Mesodermal cell (in vitro differentiated cells): ENCODE measurements around the gene SH2B2.

Experiments used
- H3K27ac ChIP-seq: 2 replicates; pipeline ENCODE4 v1.7.0; 2013; ENCODE audit warnings: mild to moderate bottlenecking, low read depth, low read length, moderate library complexity; ENCODE audit not compliant: severe bottlenecking
- H3K36me3 ChIP-seq: 2 replicates; pipeline ENCODE4 v1.7.1; 2013; ENCODE audit warnings: mild to moderate bottlenecking, low read length, moderate library complexity; ENCODE audit not compliant: control insufficient read depth, insufficient read depth
- H3K4me1 ChIP-seq: one replicate; pipeline ENCODE4 v1.7.1; 2013; ENCODE audit warnings: mild to moderate bottlenecking, low read length; ENCODE audit not compliant: insufficient read depth, control insufficient read depth, poor library complexity, severe bottlenecking
- H3K4me3 ChIP-seq: 2 replicates; pipeline ENCODE4 v1.7.0; 2013; ENCODE audit warnings: low read length, control low read depth, mild to moderate bottlenecking; ENCODE audit not compliant: insufficient read depth, poor library complexity, severe bottlenecking; ENCODE audit errors: extremely low read depth
- H3K9me3 ChIP-seq: 2 replicates; pipeline ENCODE4 v1.7.1; 2013; ENCODE audit warnings: mild to moderate bottlenecking, low read length, moderate library complexity; ENCODE audit not compliant: control insufficient read depth
- WGBS, 2 experiments: methylation state at CpG; one replicate each; pipeline ENCODE4 v1.1.5; 2013; ENCODE audit warnings: missing lambda C conversion rate in 2 of 2; ENCODE audit not compliant: insufficient coverage in 2 of 2; 5-methylcytosine and 5-hydroxymethylcytosine counted together

Gene SH2B2

DNA sequence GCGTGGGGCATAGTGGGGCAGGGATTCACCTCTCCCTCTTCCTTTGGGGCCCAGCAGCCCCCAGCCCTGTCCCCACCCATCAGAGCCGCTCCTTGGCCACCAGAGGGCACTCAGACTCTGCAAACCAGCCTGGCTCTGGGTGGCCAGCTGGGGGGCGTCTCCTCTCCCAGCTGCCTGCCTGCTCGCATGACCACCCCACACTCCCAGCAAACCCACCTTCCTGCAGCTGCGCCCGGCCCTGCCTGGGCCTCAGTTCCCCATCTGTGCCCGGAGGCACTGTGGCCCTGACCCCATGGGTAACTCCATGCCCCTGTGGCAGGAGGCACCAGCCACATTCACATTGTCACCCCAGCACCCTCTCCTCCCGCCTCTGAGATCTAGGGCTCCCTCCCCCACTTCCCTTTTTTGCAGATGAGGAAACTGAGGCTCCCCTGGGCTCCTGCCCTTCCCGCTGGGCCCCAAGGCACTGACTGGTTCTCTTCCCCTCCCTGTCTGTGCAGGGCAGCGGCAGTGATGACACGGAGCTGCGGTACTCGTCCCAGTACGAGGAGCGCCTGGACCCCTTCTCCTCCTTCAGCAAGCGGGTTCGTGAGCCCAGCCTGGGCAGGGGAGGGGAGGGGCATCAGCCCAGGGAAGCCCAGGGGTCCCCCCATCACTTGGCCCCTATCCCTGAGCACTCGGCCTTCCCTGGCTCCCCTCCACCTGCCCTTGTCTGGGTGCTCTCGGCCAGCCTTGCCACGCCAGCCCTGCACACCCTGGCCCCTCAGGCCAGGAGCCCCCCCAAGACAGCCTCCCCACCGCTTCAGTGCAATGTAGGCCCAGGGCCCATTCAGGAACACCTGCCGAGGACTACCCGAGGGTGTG is 6.9 kb upstream of the SH2B2 start:
- Histone ChIP-seq H3K4me3 (no peak overlapping the region), H3K36me3 (no peaks in the 10 kb centered on the region), H3K27ac (no peak overlapping the region), H3K9me3 (no peaks in the 10 kb centered on the region), H3K4me1 (peaks cover 6% of the 10 kb centered on the region)
- WGBS, 2 experiments = 56 to 69% methylated on average over 14 to 22 of the region's 23 CpGs

DNA sequence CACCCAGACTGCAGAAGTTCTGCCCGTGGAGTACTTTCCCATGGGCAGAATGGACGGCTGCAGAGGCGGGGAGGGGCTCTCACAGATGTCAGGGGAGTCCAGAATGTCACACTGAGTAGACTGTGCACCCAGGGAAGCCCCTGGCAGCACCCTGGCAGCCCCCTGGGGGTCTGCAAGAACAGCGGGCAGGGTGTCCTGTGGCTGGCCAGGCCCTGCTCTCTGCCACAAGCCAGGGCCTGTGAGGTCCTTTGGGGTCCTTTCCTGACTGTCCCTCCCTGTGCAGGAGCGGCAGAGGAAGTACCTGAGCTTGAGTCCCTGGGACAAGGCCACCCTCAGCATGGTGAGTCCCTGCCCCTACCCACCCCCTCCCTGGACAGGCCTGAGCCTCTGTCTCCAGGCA is 6.1 kb upstream of the SH2B2 start:
- Histone ChIP-seq H3K36me3 (no peaks in the 10 kb centered on the region), H3K27ac (no peak overlapping the region), H3K9me3 (no peaks in the 10 kb centered on the region), H3K4me3 (no peak overlapping the region), H3K4me1 (peaks cover 9% of the 10 kb centered on the region)
- 95 to 100% methylated on average over 3 to 5 of the region's 5 CpGs for WGBS, 2 experiments

- H3K4me1 ChIP-seq = peaks cover 9% of the 10 kb centered on the region
- no peak overlapping the region for H3K4me3 ChIP-seq
- WGBS, 2 experiments = 95% methylated on average over 12 of the region's 14 CpGs
- no peak overlapping the region for H3K27ac ChIP-seq
- no peaks in the 10 kb centered on the region for H3K9me3 ChIP-seq
- no peaks in the 10 kb centered on the region for H3K36me3 ChIP-seq
Measured at GRCh38 chr7:102281785-102282184, 4.9 kb upstream of the SH2B2 start.

GRCh38 chr7:102282465-102283362 is 4.0 kb upstream of the SH2B2 start:
- Histone ChIP-seq H3K4me1 (peaks cover 9% of the 10 kb centered on the region), H3K27ac (peak overlapping the region; percentile 23), H3K36me3 (no peaks in the 10 kb centered on the region), H3K9me3 (no peaks in the 10 kb centered on the region), H3K4me3 (no peak overlapping the region)
- 93 to 94% methylated on average over 23 to 26 of the region's 32 CpGs for WGBS, 2 experiments

DNA sequence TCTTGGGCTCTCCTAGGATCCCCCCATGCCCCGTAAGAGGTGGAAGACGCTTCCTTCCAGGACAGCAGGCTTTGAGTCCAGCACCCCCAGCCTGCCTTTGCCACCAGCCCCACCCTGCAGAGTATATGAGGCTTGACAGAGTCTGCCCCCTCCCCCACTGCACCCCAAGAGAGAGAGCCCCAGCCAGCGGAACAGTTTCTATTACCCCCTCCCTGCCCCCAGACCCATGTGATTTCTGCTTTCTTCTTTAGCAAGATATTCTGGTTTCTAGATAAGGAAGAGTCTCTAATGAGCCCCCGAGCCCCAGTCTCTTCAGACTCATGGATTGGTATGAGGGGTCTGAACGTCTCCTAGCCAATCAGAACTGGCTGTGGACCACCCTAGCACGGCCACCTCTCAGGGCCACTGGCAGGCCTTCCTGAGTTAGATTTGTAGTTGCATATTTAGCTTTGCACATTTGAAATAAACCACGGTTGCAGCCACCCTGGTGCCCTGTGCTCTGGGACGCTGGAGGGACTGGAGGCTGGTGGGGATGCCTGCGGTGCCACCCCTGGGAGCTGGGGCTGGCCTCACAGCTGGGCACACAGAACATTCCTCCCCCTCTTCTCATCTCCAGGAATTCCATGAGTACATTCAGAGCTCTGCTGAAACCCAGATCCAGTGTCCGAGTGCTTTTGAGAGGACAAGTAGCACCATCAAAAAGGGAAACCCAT is 3.0 kb upstream of the SH2B2 start:
- H3K4me1 ChIP-seq = peaks cover 9% of the 10 kb centered on the region
- no peaks in the 10 kb centered on the region for H3K9me3 ChIP-seq
- H3K36me3 ChIP-seq = no peaks in the 10 kb centered on the region
- no peak overlapping the region for H3K4me3 ChIP-seq
- 87 to 91% methylated on average over 7 to 9 of the region's 10 CpGs for whole genome bisulfite sequencing, 2 experiments
- H3K27ac ChIP-seq = peak overlapping the region; percentile 23

DNA sequence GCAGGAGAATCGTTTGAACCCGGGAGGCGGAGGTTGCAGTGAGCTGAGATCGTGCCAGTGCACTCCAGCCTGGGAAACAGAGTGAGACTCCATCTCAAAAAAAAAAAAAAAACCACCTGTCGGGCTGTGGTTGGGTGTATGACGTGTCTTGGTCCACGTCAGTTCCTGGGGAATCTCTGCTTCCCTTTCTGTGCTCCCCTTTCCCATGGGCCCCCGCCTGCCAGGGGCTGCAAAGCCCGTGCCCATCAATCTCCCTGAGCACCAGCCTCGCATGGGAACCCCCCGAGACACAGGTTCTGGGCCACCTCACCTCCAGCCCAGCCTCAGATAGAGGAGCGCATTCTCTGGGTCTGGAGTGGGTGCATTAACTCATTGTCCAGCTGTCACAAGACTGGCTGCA is 2.3 kb upstream of the SH2B2 start:
- Histone ChIP-seq H3K4me3 (no peak overlapping the region), H3K9me3 (no peaks in the 10 kb centered on the region), H3K36me3 (no peaks in the 10 kb centered on the region), H3K4me1 (peaks cover 7% of the 10 kb centered on the region), H3K27ac (no peak overlapping the region)
- WGBS, 2 experiments = 93 to 95% methylated on average over 9 to 10 of the region's 12 CpGs

GRCh38 chr7:102284891-102285539 is 1.7 kb upstream of the SH2B2 start:
- WGBS, 2 experiments = 75 to 81% methylated on average over 12 to 18 of the region's 19 CpGs
- Histone ChIP-seq H3K27ac (no peak overlapping the region), H3K36me3 (no peaks in the 10 kb centered on the region), H3K9me3 (no peaks in the 10 kb centered on the region), H3K4me1 (peaks cover 3% of the 10 kb centered on the region), H3K4me3 (no peak overlapping the region)

DNA sequence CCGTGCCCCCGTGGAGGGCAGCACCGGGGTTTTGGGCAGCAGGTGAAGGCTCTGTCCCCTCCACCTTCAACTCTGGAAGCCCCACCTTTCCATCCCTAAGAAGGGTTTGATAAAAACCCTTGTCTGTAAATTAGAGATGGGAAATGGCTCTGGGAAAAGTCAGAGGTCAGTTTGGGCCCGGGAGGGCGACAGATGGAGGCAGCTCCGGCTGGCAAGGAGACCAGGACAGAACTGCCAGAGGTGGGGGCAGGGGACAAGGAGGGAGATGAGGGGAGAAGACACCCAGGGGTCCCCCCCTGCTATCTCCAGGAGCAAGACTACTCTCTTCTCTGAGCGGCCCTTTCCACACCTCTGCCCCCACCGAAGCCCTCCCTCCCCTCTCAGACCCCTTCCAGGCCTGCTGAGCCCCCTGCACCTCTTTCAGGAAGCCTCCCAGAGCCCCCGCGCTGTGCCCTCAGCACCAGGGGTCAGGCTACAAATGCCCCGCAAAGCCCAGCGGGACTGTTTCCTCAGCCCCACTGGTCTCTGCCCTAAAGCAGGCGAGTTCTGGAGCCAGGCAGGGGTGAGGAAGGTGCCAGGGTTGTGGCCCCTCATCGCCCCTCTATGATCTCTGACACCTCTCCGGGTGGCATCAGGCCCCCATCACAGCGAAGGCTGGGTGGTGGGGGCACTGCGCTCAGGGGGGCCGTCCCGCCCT is 980 bp upstream of the SH2B2 start:
- Histone ChIP-seq H3K27ac (peak overlapping the region; percentile 89), H3K4me1 (peaks cover 3% of the 10 kb centered on the region), H3K9me3 (no peaks in the 10 kb centered on the region), H3K4me3 (peak overlapping the region; percentile 66), H3K36me3 (no peaks in the 10 kb centered on the region)
- WGBS, 2 experiments = 49 to 61% methylated on average over 11 to 15 of the region's 19 CpGs

DNA sequence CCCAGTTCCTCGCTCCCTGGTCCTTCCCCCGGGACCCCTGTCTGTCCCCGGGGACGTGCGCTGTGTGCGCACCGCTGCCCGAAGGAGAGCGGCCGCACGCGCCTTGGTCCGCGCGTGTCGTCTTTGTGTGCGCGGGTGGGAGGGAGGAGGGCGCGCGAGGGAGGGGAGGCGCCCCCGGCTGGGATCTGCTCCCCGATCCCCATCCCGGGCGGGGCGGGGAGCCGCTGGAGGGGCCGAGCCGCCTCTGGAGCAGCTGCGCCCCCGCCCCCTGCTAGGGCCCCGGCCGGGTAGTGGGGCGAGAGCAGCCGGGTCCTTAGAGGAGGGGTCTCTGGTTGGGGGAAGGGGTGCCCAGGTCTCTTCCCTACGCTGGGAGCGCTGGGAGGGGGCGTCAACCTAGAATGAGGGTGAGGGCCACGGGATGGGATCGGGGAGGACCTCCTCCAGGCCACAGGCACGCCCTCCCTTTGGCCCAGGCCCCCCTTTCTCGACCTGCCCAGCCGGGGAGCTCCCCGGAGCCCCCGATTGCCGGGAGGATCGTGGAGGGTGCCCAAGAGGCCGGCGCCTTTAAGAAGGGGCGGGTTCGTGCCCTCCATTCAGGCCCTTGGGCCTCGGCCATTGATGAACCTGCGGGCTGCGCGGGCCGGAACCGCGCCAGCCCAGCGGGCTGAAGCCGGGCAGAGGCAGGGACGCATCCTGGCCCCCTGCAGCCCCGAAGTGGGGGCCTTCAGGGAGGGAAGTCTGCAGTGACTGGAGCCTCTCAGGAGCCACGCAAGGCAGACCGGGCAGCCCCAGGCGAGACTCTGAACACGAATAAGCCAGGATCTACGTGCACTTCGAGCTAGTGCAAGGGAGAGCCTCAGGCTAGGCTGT is 678 bp downstream of the SH2B2 start:
- peak overlapping the region; percentile 61 for H3K4me3 ChIP-seq
- H3K9me3 ChIP-seq = no peaks in the 10 kb centered on the region
- peaks cover 3% of the 10 kb centered on the region for H3K4me1 ChIP-seq
- WGBS, 2 experiments = 1 to 2% methylated on average over 28 to 60 of the region's 69 CpGs
- H3K36me3 ChIP-seq = no peaks in the 10 kb centered on the region
- no peak overlapping the region for H3K27ac ChIP-seq
